HUES64 (cell line): ENCODE results near the gene LRRC59.

Experiments
- H3K27ac ChIP-seq: 2 replicates; pipeline ENCODE4 v1.7.0; 2013; ENCODE audit warnings: low read depth, low read length, inconsistent platforms
- H3K27me3 ChIP-seq: 2 replicates; pipeline ENCODE4 v1.6.1; 2013; ENCODE audit warnings: mild to moderate bottlenecking, low read length; ENCODE audit not compliant: insufficient read depth
- H3K36me3 ChIP-seq: 2 replicates; pipeline ENCODE4 v1.6.1; 2013; ENCODE audit warnings: mild to moderate bottlenecking, low read length; ENCODE audit not compliant: insufficient read depth
- H3K4me1 ChIP-seq: 2 replicates; pipeline ENCODE4 v1.6.1; 2013; ENCODE audit warnings: mild to moderate bottlenecking, low read length, moderate library complexity; ENCODE audit not compliant: insufficient read depth
- H3K4me3 ChIP-seq: 2 replicates; pipeline ENCODE4 v1.5.1; 2013; ENCODE audit warnings: mild to moderate bottlenecking, low read length, moderate library complexity
- H3K9ac ChIP-seq: 2 replicates; pipeline ENCODE4 v1.6.1; 2013; ENCODE audit warnings: mild to moderate bottlenecking, low read depth, low read length
- H3K9me3 ChIP-seq: 2 replicates; pipeline ENCODE4 v1.6.1; 2013; ENCODE audit warnings: low read depth, low read length; ENCODE audit not compliant: insufficient read depth
- WGBS: fragments of 150-250, 120-280 bp; methylation state at CpG from one replicate; pipeline ENCODE4 v1.1.7; 2013; ENCODE audit warnings: missing lambda C conversion rate; 5-methylcytosine and 5-hydroxymethylcytosine counted together

The LRRC59 gene

GRCh38 chr17:50350733-50351132 lies 46.6 kb downstream of the LRRC59 start:
- Histone ChIP-seq H3K36me3 (peaks cover 20% of the 10 kb centered on the region), H3K4me1 (peaks cover 13% of the 10 kb centered on the region; the same call in 1 of the 2 replicates), H3K9ac (no peak overlapping the region), H3K27ac (no peak overlapping the region), H3K9me3 (no peaks in the 10 kb centered on the region), H3K27me3 (no peaks in the 10 kb centered on the region), H3K4me3 (no peak overlapping the region)
- 81% methylated on average over 2 of the region's 2 CpGs for WGBS

GRCh38 chr17:50349243-50349600 lies 48.1 kb downstream of the LRRC59 start:
- Histone ChIP-seq H3K9me3 (no peaks in the 10 kb centered on the region), H3K36me3 (peaks cover 5% of the 10 kb centered on the region), H3K9ac (no peak overlapping the region), H3K4me1 (peaks cover 13% of the 10 kb centered on the region; the same call in 1 of the 2 replicates), H3K27ac (no peak overlapping the region), H3K27me3 (peaks cover 15% of the 10 kb centered on the region), H3K4me3 (no peak overlapping the region)
- 98% methylated on average over 5 of the region's 5 CpGs for WGBS

GRCh38 chr17:50348522-50349242 lies 48.6 kb downstream of the LRRC59 start:
- Histone ChIP-seq H3K27ac (no peak overlapping the region), H3K27me3 (peaks cover 16% of the 10 kb centered on the region), H3K36me3 (no peaks in the 10 kb centered on the region; the same call in 1 of the 2 replicates), H3K9ac (no peak overlapping the region), H3K9me3 (no peaks in the 10 kb centered on the region), H3K4me3 (no peak overlapping the region), H3K4me1 (peaks cover 13% of the 10 kb centered on the region; the same call in 1 of the 2 replicates)
- 81% methylated on average over 6 of the region's 7 CpGs for WGBS

GRCh38 chr17:50347894-50348291 lies 49.4 kb downstream of the LRRC59 start:
- 79% methylated on average over 2 of the region's 3 CpGs for WGBS
- H3K36me3 ChIP-seq, result no peaks in the 10 kb centered on the region; the same call in 1 of the 2 replicates
- H3K27ac ChIP-seq, result no peak overlapping the region
- H3K9ac ChIP-seq, result no peak overlapping the region
- peak overlapping the region; percentile 79 for H3K4me3 ChIP-seq
- H3K9me3 ChIP-seq, result no peaks in the 10 kb centered on the region
- peaks cover 16% of the 10 kb centered on the region for H3K27me3 ChIP-seq
- H3K4me1 ChIP-seq, result peaks cover 13% of the 10 kb centered on the region; the same call in 1 of the 2 replicates

GRCh38 chr17:50347117-50347893 lies 50.0 kb downstream of the LRRC59 start:
- H3K27me3 ChIP-seq, result peaks cover 16% of the 10 kb centered on the region
- no peaks in the 10 kb centered on the region; the same call in 1 of the 2 replicates for H3K36me3 ChIP-seq
- H3K9me3 ChIP-seq, result no peaks in the 10 kb centered on the region
- 13% methylated on average over 16 of the region's 17 CpGs for WGBS
- H3K4me3 ChIP-seq, result peak overlapping the region; percentile 79
- peak overlapping the region; percentile 80 for H3K9ac ChIP-seq
- H3K4me1 ChIP-seq, result peaks cover 13% of the 10 kb centered on the region; the same call in 1 of the 2 replicates
- H3K27ac ChIP-seq, result no peak overlapping the region

- Histone ChIP-seq H3K9me3 (no peaks in the 10 kb centered on the region), H3K9ac (peak overlapping the region; percentile 80), H3K4me1 (peaks cover 13% of the 10 kb centered on the region; the same call in 1 of the 2 replicates), H3K27ac (peak overlapping the region; percentile 79; the same call in 1 of the 2 replicates), H3K27me3 (peaks cover 16% of the 10 kb centered on the region), H3K4me3 (peak overlapping the region; percentile 79), H3K36me3 (no peaks in the 10 kb centered on the region)
- WGBS, result under 1% methylated on average over 57 of the region's 57 CpGs
These were observed 50.8 kb downstream of the LRRC59 start for GRCh38 chr17:50346313-50347116.

- H3K27me3 ChIP-seq, result peaks cover 16% of the 10 kb centered on the region
- peak within 1 kb of the TSS; percentile 79 for H3K4me3 ChIP-seq
- 3% methylated on average over 87 of the region's 87 CpGs for WGBS
- H3K4me1 ChIP-seq, result peaks cover 13% of the 10 kb centered on the region; the same call in 1 of the 2 replicates
- H3K36me3 ChIP-seq, result no peaks in the 10 kb centered on the region
- H3K9me3 ChIP-seq, result no peaks in the 10 kb centered on the region
- peak within 1 kb of the TSS; percentile 80 for H3K9ac ChIP-seq
- peak within 1 kb of the TSS; percentile 79; the same call in 1 of the 2 replicates for H3K27ac ChIP-seq
These were observed 51.7 kb downstream of the LRRC59 start, which contains the start of gene XYLT2 for GRCh38 chr17:50345432-50346312. Gene XYLT2 (plus strand): TSS chr17:50346126. CDS start chr17:50346141, 15 bp downstream.

GRCh38 chr17:50344731-50345365 lies 52.5 kb downstream of the LRRC59 start:
- Histone ChIP-seq H3K9ac (no peak overlapping the region), H3K4me1 (peaks cover 13% of the 10 kb centered on the region; the same call in 1 of the 2 replicates), H3K27ac (no peak overlapping the region), H3K4me3 (peak overlapping the region; percentile 79), H3K9me3 (no peaks in the 10 kb centered on the region), H3K27me3 (peaks cover 16% of the 10 kb centered on the region), H3K36me3 (no peaks in the 10 kb centered on the region)
- 84% methylated on average over 13 of the region's 13 CpGs for WGBS

- H3K4me1 ChIP-seq, result no peaks in the 10 kb centered on the region
- no peak overlapping the region for H3K9ac ChIP-seq
- H3K9me3 ChIP-seq, result peaks cover 15% of the 10 kb centered on the region
- H3K36me3 ChIP-seq, result no peaks in the 10 kb centered on the region
- no peak overlapping the region for H3K4me3 ChIP-seq
- no peak overlapping the region for H3K27ac ChIP-seq
- H3K27me3 ChIP-seq, result peaks cover 3% of the 10 kb centered on the region
These were observed 57.9 kb downstream of the LRRC59 start for GRCh38 chr17:50339381-50339780.

- H3K36me3 ChIP-seq, result no peaks in the 10 kb centered on the region
- no peaks in the 10 kb centered on the region for H3K27me3 ChIP-seq
- H3K9me3 ChIP-seq, result peaks cover 15% of the 10 kb centered on the region
- H3K9ac ChIP-seq, result no peak overlapping the region
- H3K27ac ChIP-seq, result no peak overlapping the region
- 0 out of 2 replicates have a peak, but pooled peaks cover under 1% of the 10 kb centered on the region for H3K4me1 ChIP-seq
- H3K4me3 ChIP-seq, result no peak overlapping the region
These were observed 58.7 kb downstream of the LRRC59 start for GRCh38 chr17:50338645-50339044.
